ENCODE data around the gene PDE4D.

The PDE4D gene

GRCh38 chr5:59066367-59067163, 827.0 kb downstream of the PDE4D start:
- Histone ChIP-seq H3K4me1 (ENCODE audit: control insufficient read depth in 2 of 2, insufficient read depth in 1 of 2, low read depth in 1 of 2, low read length in 2 of 2) (no peaks in the 10 kb centered on the region), H3K27ac (replicated peaks; ENCODE audit: low read length) (no peak overlapping the region)

GRCh38 chr5:59065554-59065953, 828.0 kb downstream of the PDE4D start:
- H3K4me2 ChIP-seq (ENCODE audit: insufficient read depth, low read length, poor library complexity, severe bottlenecking) = no peak overlapping the region
- no peaks in the 10 kb centered on the region for H3K9me3 ChIP-seq (replicated peaks in 1 of 2; ENCODE audit: control insufficient read depth in 2 of 2, insufficient read depth in 1 of 2, low read depth in 1 of 2, low read length in 2 of 2)
- no peak overlapping the region for H3K27ac ChIP-seq (replicated peaks; ENCODE audit: low read length)
- no peak overlapping the region for H2BK12ac ChIP-seq (ENCODE audit: low read length)
- no peaks in the 10 kb centered on the region for H3K79me1 ChIP-seq (ENCODE audit: low read depth, low read length)
- H3K9ac ChIP-seq (ENCODE audit: low read depth, low read length, poor library complexity) = no peak overlapping the region
- H3K27me3 ChIP-seq (ENCODE audit: control insufficient read depth in 3 of 3, insufficient read depth in 3 of 3, low read depth in 1 of 3, low read length in 3 of 3) = no peaks in the 10 kb centered on the region
- H4K8ac ChIP-seq (ENCODE audit: low read depth, low read length) = no peak overlapping the region
- no peak overlapping the region for H2BK120ac ChIP-seq (ENCODE audit: low read depth, low read length)
- H3K23ac ChIP-seq (ENCODE audit: low read depth, low read length, poor library complexity) = no peak overlapping the region
- no peaks in the 10 kb centered on the region for H3K36me3 ChIP-seq (replicated peaks in 1 of 2; ENCODE audit: control insufficient read depth in 2 of 2, insufficient read depth in 2 of 2, low read length in 2 of 2)
- no peak for DNase-seq (ENCODE audit: low spot score)
- no peak overlapping the region for H4K91ac ChIP-seq (ENCODE audit: low read depth, low read length, poor library complexity)
- no peak overlapping the region for H2BK15ac ChIP-seq (ENCODE audit: low read length)
- no peak overlapping the region for H2AK5ac ChIP-seq (ENCODE audit: low read depth, low read length)
- no CpG with 5 or more reads among the region's 1 CpG for WGBS, 2 donors (ENCODE audit: extremely low coverage in 2 of 2, insufficient read length in 2 of 2, insufficient replicate concordance in 1 of 2)
- no peak overlapping the region for H2BK5ac ChIP-seq (ENCODE audit: low read length)
- H3K14ac ChIP-seq (ENCODE audit: low read length) = no peak overlapping the region
- H3K4me1 ChIP-seq (ENCODE audit: control insufficient read depth in 2 of 2, insufficient read depth in 1 of 2, low read depth in 1 of 2, low read length in 2 of 2) = no peaks in the 10 kb centered on the region
- H3K4ac ChIP-seq (ENCODE audit: low read length) = no peak overlapping the region
- no peak overlapping the region for H2AFZ ChIP-seq (ENCODE audit: low read length)
- H3K4me3 ChIP-seq (ENCODE audit: low read length in 2 of 2) = no peak overlapping the region
- H3K18ac ChIP-seq (ENCODE audit: low read length) = no peak overlapping the region

More at GRCh38 chr5:59066367-59067163, 827.0 kb downstream of the PDE4D start:
- no peak overlapping the region for H3K4me2 ChIP-seq (ENCODE audit: insufficient read depth, low read length, poor library complexity, severe bottlenecking)
- H3K36me3 ChIP-seq (replicated peaks in 1 of 2; ENCODE audit: control insufficient read depth in 2 of 2, insufficient read depth in 2 of 2, low read length in 2 of 2) = no peaks in the 10 kb centered on the region
- H3K4me3 ChIP-seq (ENCODE audit: low read length in 2 of 2) = no peak overlapping the region
- H3K23ac ChIP-seq (ENCODE audit: low read depth, low read length, poor library complexity) = no peak overlapping the region
- H2AK5ac ChIP-seq (ENCODE audit: low read depth, low read length) = no peak overlapping the region
- no peak overlapping the region for H3K18ac ChIP-seq (ENCODE audit: low read length)
- no peak overlapping the region for H2BK12ac ChIP-seq (ENCODE audit: low read length)
- no peaks in the 10 kb centered on the region for H3K9me3 ChIP-seq (replicated peaks in 1 of 2; ENCODE audit: control insufficient read depth in 2 of 2, insufficient read depth in 1 of 2, low read depth in 1 of 2, low read length in 2 of 2)
- H2BK5ac ChIP-seq (ENCODE audit: low read length) = no peak overlapping the region
- no peak overlapping the region for H4K91ac ChIP-seq (ENCODE audit: low read depth, low read length, poor library complexity)
- no peak overlapping the region for H2BK15ac ChIP-seq (ENCODE audit: low read length)
- no peaks in the 10 kb centered on the region for H3K27me3 ChIP-seq (ENCODE audit: control insufficient read depth in 3 of 3, insufficient read depth in 3 of 3, low read depth in 1 of 3, low read length in 3 of 3)
- H3K9ac ChIP-seq (ENCODE audit: low read depth, low read length, poor library complexity) = no peak overlapping the region
- H2AFZ ChIP-seq (ENCODE audit: low read length) = no peak overlapping the region
- no CpG with 5 or more reads among the region's 5 CpGs for WGBS, 2 donors (ENCODE audit: extremely low coverage in 2 of 2, insufficient read length in 2 of 2, insufficient replicate concordance in 1 of 2)
- H4K8ac ChIP-seq (ENCODE audit: low read depth, low read length) = no peak overlapping the region
- no peak overlapping the region for H3K4ac ChIP-seq (ENCODE audit: low read length)
- H2BK120ac ChIP-seq (ENCODE audit: low read depth, low read length) = no peak overlapping the region
- no peak overlapping the region for H3K14ac ChIP-seq (ENCODE audit: low read length)
- no peak for DNase-seq (ENCODE audit: low spot score)
- H3K79me1 ChIP-seq (ENCODE audit: low read depth, low read length) = no peaks in the 10 kb centered on the region

- Histone ChIP-seq H4K91ac (ENCODE audit: low read depth, low read length, poor library complexity) (no peak overlapping the region), H3K4me1 (ENCODE audit: control insufficient read depth in 2 of 2, insufficient read depth in 1 of 2, low read depth in 1 of 2, low read length in 2 of 2) (no peaks in the 10 kb centered on the region), H3K9ac (ENCODE audit: low read depth, low read length, poor library complexity) (no peak overlapping the region), H3K14ac (ENCODE audit: low read length) (no peak overlapping the region), H3K27ac (replicated peaks; ENCODE audit: low read length) (no peak overlapping the region), H3K4me2 (ENCODE audit: insufficient read depth, low read length, poor library complexity, severe bottlenecking) (no peak overlapping the region), H3K79me1 (ENCODE audit: low read depth, low read length) (no peaks in the 10 kb centered on the region), H2BK15ac (ENCODE audit: low read length) (no peak overlapping the region), H3K4me3 (ENCODE audit: low read length in 2 of 2) (no peak overlapping the region), H2BK5ac (ENCODE audit: low read length) (no peak overlapping the region), H3K18ac (ENCODE audit: low read length) (peak overlapping the region; percentile 13), H4K8ac (ENCODE audit: low read depth, low read length) (no peak overlapping the region), H3K27me3 (ENCODE audit: control insufficient read depth in 3 of 3, insufficient read depth in 3 of 3, low read depth in 1 of 3, low read length in 3 of 3) (no peaks in the 10 kb centered on the region), H2BK120ac (ENCODE audit: low read depth, low read length) (no peak overlapping the region), H3K36me3 (replicated peaks in 1 of 2; ENCODE audit: control insufficient read depth in 2 of 2, insufficient read depth in 2 of 2, low read length in 2 of 2) (no peaks in the 10 kb centered on the region), H3K23ac (ENCODE audit: low read depth, low read length, poor library complexity) (no peak overlapping the region), H3K4ac (ENCODE audit: low read length) (no peak overlapping the region), H2AK5ac (ENCODE audit: low read depth, low read length) (no peak overlapping the region), H3K9me3 (replicated peaks in 1 of 2; ENCODE audit: control insufficient read depth in 2 of 2, insufficient read depth in 1 of 2, low read depth in 1 of 2, low read length in 2 of 2) (no peaks in the 10 kb centered on the region), H2BK12ac (ENCODE audit: low read length) (no peak overlapping the region), H2AFZ (ENCODE audit: low read length) (no peak overlapping the region)
- WGBS, 2 donors (ENCODE audit: extremely low coverage in 2 of 2, insufficient read length in 2 of 2, insufficient replicate concordance in 1 of 2) = no CpG with 5 or more reads among the region's 2 CpGs
- no peak for DNase-seq (ENCODE audit: low spot score)
These were observed 829.2 kb downstream of the PDE4D start for GRCh38 chr5:59064293-59064692.

GRCh38 chr5:59062986-59063683, 830.4 kb downstream of the PDE4D start:
- DNase-seq (ENCODE audit: low spot score) = no peak
- Histone ChIP-seq H3K4me1 (ENCODE audit: control insufficient read depth in 2 of 2, insufficient read depth in 1 of 2, low read depth in 1 of 2, low read length in 2 of 2) (no peaks in the 10 kb centered on the region), H3K14ac (ENCODE audit: low read length) (no peak overlapping the region), H2BK5ac (ENCODE audit: low read length) (no peak overlapping the region), H3K4me2 (ENCODE audit: insufficient read depth, low read length, poor library complexity, severe bottlenecking) (no peak overlapping the region), H4K91ac (ENCODE audit: low read depth, low read length, poor library complexity) (no peak overlapping the region), H3K27me3 (ENCODE audit: control insufficient read depth in 3 of 3, insufficient read depth in 3 of 3, low read depth in 1 of 3, low read length in 3 of 3) (no peaks in the 10 kb centered on the region), H4K8ac (ENCODE audit: low read depth, low read length) (no peak overlapping the region), H3K9ac (ENCODE audit: low read depth, low read length, poor library complexity) (no peak overlapping the region), H2BK120ac (ENCODE audit: low read depth, low read length) (no peak overlapping the region), H2BK12ac (ENCODE audit: low read length) (no peak overlapping the region), H3K4me3 (ENCODE audit: low read length in 2 of 2) (no peak overlapping the region), H2AFZ (ENCODE audit: low read length) (no peak overlapping the region), H3K4ac (ENCODE audit: low read length) (no peak overlapping the region), H3K36me3 (replicated peaks in 1 of 2; ENCODE audit: control insufficient read depth in 2 of 2, insufficient read depth in 2 of 2, low read length in 2 of 2) (no peaks in the 10 kb centered on the region), H2BK15ac (ENCODE audit: low read length) (no peak overlapping the region), H3K9me3 (replicated peaks in 1 of 2; ENCODE audit: control insufficient read depth in 2 of 2, insufficient read depth in 1 of 2, low read depth in 1 of 2, low read length in 2 of 2) (no peaks in the 10 kb centered on the region), H3K27ac (replicated peaks; ENCODE audit: low read length) (no peak overlapping the region), H3K79me1 (ENCODE audit: low read depth, low read length) (no peaks in the 10 kb centered on the region), H3K23ac (ENCODE audit: low read depth, low read length, poor library complexity) (no peak overlapping the region), H2AK5ac (ENCODE audit: low read depth, low read length) (no peak overlapping the region), H3K18ac (ENCODE audit: low read length) (no peak overlapping the region)
- WGBS, 2 donors (ENCODE audit: extremely low coverage in 2 of 2, insufficient read length in 2 of 2, insufficient replicate concordance in 1 of 2) = no CpG with 5 or more reads among the region's 3 CpGs
